CD1c-positive myeloid dendritic cell (primary cell): ENCODE measurements around the gene MPPED1.

Source experiments
- DNase-seq: peaks from one replicate; pipeline ENCODE4 v3.0.0-alpha.2; 2016; ENCODE audit errors: extremely low spot score

MPPED1 gene

DNA sequence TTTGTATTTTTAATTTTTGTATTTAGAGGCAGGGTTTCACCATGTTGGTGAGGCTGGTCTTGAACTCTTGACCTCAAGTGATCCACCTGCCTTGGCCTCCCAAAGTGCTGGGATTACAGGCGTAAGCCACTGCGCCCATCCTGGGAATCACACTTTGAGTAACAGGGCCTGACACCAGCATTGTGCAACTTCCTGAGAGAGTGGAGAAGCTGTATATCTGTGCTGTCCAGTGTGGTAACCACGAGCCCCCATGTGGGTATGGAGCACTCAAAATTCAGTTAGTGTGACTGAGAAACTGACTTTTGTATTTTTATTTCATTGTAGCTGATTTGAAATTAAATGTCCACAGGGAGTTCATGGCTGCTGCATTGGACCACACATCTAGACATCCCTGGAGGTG is 36.2 kb downstream of the MPPED1 start:
- no peak for DNase-seq

DNA sequence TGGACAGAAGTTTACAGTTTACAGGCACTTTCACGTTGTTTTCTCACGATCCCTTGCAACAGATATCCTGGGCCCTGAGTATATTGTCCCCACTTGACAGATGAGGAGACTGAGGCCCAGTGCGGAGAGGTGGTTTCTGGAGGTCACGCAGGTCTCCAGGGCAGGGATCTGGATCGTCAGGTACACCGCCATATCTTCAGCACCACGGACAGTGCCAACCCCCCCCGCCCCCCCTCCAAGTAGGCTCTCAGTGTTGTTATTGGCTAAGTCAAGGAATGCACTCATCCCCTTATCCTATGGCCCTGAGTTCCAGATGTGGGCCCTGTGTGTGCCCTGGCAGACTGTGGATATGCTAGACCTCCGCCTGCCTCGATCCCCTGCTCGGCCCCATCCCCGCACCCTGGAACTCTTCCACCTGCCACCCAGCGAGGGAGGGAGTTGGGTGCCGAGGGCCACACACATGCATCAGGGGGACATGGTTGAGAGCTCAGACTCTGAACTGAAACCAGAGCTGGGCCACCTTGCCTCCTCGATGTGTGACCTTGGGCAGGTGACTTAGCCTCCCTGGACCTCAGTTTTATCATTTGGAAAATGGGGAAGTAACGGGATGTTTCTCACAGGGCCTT is 37.5 kb downstream of the MPPED1 start:
- DNase-seq = no peak

DNA sequence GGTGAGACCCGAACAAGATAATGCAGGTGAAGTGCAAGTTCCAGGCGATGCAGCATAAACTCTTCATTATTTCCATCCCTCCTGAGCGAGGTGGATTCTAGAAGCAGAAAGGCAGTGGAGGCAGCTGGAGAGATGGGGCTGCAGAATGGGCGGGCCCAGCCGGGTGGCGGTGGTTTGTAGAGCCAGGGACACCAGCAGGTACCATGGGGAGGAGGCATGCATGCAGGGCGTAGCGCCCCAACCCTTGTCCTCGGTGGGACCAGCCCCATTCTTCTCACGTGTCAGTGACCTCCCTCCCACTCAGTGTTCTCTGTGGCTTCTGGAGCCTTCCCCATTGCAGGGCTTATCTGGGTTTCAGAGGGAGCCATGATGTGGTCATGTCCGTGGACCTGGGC is 38.0 kb downstream of the MPPED1 start:
- no peak for DNase-seq

DNA sequence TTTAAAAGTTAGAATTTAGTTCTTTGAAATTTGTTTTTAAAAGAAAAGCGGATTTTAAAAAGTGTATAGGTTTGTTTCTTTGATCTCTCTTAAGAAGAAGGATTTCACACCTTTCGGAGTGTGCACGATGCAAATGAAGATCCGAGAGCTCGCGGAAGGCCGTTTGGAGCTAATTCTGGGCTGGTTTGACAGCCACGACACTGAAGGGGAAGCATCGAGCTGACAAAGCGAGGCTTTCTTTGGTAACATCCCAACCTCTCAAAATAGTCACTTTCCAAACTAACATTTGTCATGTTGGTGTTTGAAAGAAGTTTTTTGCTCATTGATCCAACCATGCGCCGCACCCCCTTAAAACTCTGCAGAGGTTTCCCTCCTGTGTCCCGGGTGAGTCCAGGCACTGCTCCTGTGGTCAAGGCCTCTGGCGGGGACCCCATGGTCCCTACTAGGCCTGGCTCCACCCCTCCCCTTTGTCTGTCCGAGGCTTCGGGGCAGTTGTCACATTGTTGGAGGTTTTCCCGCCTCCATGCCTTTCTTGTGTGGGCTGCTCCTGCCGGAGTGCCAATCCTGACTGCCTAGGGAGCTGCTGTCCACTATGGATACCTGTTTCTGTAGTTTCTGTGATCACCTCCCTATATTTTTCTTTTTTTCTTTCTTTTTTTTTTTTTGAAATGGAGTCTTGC is 39.7 kb downstream of the MPPED1 start:
- no peak for DNase-seq

DNA sequence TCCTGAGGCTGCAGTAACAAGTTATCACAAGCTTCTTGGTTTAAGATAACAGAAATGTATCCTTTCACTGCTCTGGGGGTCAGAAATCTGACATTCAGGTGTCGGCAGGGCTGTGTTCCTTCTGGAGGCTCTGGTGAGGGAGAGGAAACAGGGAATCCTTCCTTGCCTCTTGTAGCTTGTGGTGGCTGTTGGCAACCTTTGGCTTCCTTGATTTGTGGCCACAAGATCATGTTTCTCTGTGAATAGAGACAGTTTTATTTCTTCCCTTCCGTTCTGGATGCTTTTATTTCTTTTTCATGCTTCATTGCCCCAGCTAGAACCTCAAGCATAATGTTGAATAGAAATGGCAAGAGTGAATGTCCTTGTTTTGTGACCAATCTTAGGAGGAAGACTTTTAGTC is 44.0 kb downstream of the MPPED1 start:
- no peak for DNase-seq

DNA sequence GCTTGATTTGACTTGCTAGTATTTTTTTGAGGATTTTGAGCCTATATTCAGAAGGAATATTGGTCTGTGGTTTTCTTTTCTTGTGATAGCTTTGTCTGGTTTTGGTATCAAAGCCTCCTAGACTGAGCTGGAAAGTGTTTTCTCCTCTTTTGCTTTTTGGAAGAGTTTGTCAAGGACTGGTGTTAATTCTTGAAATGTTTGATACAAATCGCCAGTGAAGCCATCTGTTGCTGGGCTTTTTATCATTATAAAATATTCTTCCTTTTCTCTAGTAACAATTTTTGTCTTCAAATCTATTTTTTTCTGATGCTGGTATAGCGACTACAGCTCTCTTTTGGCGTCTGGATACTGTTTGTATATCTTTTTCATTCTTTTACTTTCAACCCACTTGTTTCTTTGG is 45.2 kb downstream of the MPPED1 start:
- no peak for DNase-seq

DNA sequence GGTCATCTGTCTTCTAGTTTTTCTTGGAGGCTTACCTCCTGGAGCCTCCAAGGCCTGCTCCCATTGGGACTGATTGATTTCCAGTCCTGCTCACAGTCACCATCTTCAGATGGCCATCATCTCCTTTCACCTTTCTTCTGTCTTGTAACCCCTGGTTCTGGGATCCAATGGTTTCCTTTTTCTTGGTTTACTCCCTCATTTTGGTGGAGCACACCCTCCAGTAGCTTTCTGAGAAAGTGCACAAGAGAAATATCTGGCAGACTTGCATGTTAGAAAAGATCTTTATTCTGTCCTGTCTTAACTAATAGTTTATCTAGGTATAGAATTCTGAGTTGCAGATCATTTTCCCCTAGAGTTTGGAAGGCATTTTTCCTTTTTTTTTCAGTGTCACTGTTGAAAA is 50.9 kb downstream of the MPPED1 start:
- DNase-seq = no peak

DNA sequence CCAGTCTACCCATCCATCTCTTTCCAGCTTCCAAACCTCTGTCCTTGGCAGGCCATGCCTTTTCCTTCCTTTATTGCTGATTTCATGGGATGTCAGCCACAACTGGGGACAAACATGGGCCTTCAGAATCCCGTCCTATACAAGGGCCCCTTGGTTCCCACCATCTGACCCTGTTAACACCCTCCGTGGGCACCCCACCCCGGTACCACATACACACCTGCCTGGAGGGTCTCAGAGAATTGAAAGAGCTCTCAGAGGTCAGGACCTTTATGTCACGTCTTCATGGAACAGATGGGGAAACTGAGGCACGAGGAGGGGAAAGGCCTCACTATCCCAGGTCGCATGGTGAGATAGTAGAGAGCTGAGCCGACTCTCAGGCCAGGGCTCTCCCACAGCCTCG is 53.0 kb downstream of the MPPED1 start:
- DNase-seq = no peak

DNA sequence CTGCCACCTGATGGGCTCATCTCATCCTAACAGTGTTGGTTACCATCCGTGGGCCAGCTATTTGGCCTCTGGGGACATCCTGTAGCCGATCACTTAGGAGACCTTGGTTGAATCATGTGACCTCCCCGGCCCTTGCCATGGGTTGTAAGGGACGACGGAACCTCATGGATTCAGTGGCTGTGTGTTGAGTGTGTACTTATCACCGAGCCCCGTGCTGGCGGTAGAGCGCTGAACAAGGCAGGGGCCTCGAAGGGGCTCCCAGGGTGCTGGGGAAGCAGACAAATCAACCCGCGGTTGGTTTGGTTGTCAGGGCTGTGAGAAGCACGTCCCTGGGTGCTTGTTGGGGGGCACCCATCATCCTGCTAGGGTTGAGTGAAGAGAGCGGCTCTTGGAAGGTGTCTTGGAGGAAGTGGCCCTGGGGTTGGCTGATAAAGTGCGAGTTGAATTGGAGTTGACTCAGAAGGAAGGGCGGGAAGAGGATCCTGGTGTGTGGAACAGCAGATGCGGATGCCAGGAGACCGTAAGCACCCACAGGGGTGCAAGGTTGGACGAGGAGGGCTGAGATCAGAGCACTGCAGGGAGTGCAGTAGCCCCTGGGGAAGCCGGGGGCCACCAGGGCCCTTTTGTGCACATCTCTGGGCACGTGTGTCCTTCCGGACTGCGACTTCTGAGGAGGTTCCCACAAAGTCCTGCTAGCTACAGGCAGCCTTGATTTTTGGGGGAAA is 53.6 kb downstream of the MPPED1 start:
- DNase-seq = no peak

DNA sequence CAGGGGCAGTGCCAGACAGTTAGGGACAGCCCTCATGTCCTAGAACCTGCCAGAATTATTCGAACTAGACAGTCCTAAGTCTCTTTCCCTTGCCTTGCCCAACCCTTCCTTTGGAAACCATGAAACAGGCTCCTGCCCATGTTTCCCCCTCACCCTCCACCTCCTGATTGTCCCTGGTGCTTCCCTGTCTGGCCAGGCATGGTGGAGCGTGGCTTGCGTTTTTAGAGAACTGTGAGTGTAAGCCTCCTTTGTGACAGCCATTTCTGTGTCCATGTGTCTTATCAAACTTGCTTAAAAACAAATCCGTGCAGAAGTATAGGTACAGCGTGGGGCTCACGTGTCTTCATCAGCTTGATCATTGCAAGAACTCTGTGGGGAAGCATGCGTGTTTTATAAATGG is 54.9 kb downstream of the MPPED1 start:
- DNase-seq = no peak

DNA sequence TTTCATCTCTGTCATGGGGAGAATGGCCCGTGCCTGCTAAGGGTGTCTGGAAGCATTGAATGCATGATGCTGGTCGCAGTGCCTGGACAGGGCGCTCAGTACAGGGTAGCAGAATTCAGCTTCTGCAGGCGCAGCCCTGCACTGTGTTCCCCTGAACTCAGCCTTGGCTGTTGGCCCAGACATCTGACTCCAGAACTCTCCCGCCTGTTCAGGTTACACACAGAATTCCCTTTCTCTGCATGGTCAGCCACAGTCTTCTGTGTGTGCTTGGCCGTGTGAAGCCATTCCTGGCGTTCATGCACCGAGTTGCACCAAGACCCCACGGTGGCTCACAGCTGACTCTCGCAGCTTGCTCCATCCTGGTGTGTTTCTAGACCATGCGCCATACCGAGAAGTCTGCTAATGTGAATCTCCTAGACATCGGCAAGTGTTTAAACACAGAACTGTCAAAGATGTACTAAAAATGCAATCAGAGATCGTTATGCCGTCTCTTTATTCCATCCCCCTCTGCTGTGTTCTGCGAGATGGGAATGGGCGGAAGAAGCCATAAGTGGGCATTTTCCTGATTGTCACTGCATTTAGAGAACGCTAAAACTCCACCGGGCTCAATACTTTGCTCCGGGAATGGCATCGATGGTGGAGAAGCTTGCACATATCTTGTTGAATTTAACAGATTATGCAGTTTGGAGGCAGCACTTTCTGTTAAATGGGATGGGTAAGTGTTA is 55.6 kb downstream of the MPPED1 start:
- DNase-seq = no peak

DNA sequence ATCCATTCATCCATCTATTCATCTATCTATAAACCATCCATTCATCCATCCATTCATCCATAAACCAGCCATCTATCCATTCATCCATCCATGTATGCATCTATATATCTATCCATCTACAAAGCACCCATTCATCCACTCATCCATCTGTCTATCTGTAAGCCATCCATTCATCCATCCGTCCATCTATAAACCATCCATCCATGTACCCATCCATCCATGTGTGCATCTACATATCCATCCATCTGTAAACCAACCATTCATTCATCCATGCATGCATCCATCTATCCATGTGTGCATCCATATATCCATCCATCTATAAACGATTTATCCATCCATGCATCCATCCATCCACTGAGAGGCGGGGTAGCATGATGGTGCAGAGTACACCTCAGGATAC is 58.4 kb downstream of the MPPED1 start:
- no peak for DNase-seq

DNA sequence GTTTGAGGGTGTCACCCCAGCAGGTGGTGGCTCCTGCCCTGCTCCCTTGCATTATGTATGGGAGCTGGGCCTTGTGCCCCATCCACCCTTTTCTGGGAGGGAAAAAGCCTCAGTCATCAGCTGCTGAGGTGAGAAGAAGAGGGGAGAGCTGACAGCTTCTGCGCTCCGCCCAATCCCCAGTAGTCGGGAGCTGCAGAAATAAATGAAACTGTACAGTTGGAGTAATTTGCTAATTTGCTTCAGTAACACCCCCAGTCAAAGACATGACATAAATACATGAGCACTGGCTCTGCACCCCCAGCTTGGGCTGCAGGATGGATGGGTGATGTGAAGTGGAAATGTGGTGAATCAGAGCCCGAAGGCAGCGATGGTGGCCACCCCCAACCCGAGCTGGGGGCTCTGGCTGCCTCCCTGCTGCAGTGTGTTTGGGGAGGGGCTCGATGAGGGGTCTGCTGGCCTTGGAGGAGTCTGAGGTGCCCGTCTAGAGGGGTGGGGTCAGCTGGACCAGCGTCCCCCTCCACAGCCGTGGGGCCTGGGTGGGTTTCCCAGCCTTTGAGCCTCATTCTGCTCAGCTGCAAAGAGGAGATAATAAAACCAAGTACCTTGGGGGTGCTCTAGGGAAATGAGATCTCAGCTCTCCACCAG is 59.2 kb downstream of the MPPED1 start:
- no peak for DNase-seq

DNA sequence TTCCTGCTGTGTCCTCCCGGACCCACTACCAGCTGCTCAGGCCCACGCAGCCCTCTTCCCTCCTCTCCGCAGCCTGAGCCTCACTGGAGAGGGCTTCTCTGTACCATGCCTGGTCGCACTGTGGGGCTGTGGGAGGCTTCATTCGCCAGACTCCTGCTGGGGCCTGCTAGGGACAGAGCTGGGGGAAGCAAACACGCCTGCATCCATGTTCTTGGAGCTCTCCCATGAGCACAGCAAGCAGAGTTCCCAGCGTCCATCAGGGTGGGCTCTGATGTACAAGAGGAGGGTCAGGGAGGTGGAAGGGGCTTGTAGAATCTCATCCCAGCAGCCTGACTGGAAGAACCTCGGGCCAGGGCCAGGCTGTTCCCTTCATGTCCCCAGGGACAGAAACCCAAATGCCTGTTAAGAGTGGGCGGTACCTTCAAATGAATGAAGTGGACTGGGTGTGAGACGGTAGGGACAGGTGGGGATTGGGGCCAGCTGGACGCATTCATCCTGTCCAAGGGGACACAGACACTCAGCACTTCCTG is 59.9 kb downstream of the MPPED1 start:
- no peak for DNase-seq

DNA sequence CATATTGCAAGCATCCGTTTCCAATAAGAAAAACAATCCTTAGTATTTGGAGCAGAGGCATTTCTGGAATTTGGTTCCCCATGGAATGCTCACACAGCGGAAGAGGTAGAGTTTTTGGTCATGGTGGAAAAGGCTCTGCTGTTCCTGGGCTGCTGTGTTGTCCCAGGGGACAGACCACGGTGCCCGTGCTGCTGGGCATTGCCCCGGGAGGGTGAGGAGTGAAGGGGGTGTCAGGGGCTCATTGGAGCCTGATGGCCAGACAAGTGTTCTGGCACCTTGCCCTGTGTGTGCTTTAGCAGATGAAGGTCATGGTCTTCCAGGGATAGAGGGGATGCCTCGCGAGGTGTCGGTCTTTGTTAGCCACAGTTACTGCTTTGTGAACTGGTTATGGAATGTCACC is 61.2 kb downstream of the MPPED1 start:
- no peak for DNase-seq

DNA sequence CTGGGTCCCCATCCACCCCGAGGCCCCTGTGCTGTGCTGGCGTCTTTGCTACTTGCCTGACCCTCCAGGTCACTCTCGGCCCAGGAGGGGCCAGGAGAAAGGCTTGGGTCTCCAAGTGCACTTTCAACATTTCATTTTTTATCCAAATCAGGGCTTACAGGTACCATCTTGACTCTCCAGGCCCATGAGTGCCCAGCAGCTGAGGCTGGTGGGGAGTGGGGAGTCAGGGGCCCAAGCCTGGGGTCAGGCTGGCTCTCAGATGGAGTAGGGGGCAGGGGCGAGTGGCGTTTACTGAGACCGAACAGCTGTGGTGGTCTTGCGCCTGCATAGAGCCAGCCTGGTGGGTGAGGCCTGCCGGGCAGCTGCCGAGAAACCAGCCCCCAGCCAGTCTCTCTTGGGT is 61.6 kb downstream of the MPPED1 start:
- DNase-seq = no peak

DNA sequence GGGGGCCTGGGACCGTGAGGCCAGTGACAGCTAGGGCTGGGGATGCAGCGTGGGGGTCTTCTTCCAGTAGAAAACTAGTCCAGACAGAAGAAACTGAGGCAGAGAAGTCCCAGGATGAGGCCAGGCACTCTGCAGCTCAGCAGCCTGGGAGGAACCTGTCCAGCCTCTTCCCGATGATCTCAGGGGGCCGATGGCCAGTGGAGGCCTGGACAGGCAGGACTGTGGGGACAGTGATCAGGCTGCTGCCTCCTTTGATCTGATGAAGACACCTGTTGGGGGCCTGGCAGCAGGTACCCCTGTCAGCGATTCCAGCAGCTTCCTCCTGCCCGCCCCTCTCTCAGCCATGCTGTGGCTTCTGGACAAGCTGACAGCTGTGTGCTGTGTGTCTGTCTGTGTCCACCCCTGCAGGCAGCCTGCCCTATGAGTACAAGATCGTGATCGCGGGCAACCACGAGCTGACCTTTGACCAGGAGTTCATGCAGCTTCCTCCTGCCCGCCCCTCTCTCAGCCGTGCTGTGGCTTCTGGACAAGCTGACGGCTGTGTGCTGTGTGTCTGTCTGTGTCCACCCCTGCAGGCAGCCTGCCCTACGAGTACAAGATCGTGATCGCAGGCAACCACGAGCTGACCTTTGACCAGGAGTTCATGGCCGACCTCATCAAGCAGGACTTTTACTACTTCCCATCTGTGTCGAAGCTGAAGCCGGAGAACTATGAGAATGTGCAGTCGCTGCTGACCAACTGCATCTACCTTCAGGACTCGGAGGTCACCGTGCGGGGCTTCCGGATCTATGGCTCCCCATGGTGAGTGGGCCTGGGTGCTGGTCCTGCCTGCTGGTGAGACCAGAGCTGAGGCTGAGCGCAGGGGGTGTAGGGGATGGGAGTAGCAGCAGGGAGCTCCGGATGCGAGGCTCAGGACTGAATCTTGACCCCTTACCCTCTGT is 62.6 kb downstream of the MPPED1 start:
- DNase-seq = no peak

DNA sequence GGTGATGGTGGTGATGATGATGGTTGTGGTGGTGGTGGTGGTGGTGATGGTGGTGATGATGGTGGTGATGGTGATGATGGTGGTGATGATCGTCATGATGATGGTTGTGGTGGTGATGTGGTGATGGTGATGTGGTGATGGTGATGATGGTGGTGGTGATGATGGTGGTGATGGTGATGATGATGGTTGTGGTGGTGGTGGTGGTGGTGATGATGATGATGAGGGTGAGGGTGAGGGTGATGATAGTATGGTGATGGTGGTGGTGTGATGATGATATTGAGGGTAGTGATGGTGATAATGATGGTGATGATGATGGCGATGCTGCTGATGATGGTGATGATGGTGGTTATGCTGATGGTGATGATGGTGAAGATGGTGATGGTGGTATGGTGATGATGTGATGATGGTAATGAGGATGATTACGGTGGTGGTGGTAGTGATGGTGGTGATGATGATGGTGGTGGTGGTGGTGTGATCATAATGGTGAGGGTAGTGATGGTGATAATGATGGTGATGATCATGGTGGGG is 63.8 kb downstream of the MPPED1 start:
- no peak for DNase-seq

DNA sequence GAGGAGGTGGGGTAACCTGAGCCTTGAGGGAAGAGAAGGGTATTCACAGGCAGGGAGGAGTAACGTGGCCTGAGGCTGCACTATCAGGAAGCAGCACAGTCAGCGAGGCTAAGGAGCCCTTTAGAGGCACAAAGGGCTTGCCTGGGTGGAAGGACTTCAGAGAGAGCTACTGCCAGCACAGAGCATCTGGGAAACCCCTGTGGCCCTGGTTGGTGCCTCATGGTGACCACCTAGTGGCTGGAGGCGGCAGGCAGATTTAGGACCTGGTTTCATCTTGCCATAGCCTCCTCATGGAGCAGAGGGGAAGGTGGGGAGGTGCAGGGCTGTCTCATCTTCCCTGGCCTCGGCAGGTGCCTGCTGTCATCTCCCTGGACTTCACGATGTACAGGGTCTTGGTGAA is 64.5 kb downstream of the MPPED1 start:
- DNase-seq = no peak
